Mammary epithelial cell (primary cell): ENCODE data around the gene ATP6V1A.

Source experiments
- EZH2 ChIP-seq: IDR thresholded peaks from 2 replicates; pipeline ENCODE4 v1.6.1; 2012; ENCODE audit warnings: low read length, inconsistent platforms, borderline replicate concordance
- TF ChIP-seq, protein P1 (sequence below), 2 donors: IDR thresholded peaks in 1 of 2; conservative IDR thresholded peaks in 1 of 2; 2 replicates each; pipeline ENCODE4 v1.5.1; 2011 to 2012; ENCODE audit warnings: inconsistent platforms in 2 of 2, low read length in 2 of 2, mild to moderate bottlenecking in 2 of 2, control low read depth in 1 of 2, low read depth in 1 of 2; ENCODE audit not compliant: insufficient read depth in 1 of 2; ENCODE audit errors: extremely low read depth in 1 of 2

DNA sequence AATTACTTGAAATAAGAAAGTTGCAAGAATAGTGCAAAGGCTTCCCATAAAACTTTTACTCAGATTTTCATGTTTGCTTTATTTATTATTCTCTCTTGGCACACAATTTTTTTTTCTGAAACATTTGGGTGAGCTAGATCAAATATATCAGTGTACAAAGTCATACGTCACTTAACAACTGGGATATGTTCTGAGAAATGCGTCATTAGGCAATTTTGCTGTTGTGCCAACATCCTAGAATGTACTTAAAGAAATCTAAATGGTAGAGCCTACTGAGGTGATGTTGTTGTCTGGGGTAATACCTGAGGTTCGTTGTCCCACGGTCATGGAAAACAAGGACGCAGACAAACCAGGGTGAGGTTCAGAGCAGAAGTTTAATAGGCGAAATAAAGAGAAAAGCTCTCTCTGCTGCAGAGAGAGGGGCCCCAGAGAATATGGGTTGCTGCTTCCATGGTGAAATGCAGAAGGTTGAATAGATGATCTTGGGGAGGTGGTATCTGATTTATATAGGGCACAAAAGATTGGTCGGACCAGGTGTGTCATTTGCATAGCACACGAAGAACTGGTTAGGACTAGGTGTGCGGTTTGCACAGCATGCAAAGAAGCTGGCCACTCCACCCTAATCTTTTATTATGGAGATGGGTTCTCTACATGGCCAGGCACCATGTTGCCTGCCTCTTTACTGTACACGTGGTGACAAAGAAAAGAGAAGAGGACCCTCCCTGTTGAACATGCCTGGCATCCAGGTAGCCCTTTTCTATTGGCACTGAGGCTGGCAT lies 82.9 kb downstream of the ATP6V1A start:
- TF ChIP-seq, protein P1, sequence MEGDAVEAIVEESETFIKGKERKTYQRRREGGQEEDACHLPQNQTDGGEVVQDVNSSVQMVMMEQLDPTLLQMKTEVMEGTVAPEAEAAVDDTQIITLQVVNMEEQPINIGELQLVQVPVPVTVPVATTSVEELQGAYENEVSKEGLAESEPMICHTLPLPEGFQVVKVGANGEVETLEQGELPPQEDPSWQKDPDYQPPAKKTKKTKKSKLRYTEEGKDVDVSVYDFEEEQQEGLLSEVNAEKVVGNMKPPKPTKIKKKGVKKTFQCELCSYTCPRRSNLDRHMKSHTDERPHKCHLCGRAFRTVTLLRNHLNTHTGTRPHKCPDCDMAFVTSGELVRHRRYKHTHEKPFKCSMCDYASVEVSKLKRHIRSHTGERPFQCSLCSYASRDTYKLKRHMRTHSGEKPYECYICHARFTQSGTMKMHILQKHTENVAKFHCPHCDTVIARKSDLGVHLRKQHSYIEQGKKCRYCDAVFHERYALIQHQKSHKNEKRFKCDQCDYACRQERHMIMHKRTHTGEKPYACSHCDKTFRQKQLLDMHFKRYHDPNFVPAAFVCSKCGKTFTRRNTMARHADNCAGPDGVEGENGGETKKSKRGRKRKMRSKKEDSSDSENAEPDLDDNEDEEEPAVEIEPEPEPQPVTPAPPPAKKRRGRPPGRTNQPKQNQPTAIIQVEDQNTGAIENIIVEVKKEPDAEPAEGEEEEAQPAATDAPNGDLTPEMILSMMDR (conservative IDR thresholded peaks at IDR 0.05 in 1 of 2, IDR thresholded peaks at IDR 0.05 in 1 of 2; ENCODE audit: extremely low read depth in 1 of 2, insufficient read depth in 1 of 2, low read depth in 1 of 2, low read length in 2 of 2), result no peak
- TF ChIP-seq EZH2, result no peak
